MM.1S (cell line): ENCODE results near the gene TSPAN11.

Source experiments
- DNase-seq: peaks from one replicate; pipeline ENCODE4 v3.0.0-alpha.2; 2015
- H2AFZ ChIP-seq: fragments of 300-600 bp; sonication (generic); 2 replicates; pipeline ENCODE4 v1.6.0; 2016; ENCODE audit warnings: antibody characterized with exemption, low read length
- H3F3A ChIP-seq: fragments of 300-600 bp; sonication (generic); 2 replicates; pipeline ENCODE4 v1.6.1; 2016; ENCODE audit warnings: mild to moderate bottlenecking, antibody characterized with exemption, low read length, moderate library complexity, mixed read lengths; ENCODE audit not compliant: insufficient read depth
- H3K27ac ChIP-seq: fragments of 300-600 bp; sonication (generic); 2 replicates; pipeline ENCODE4 v1.5.1; 2016; ENCODE audit warnings: mild to moderate bottlenecking, low read length
- H3K27me3 ChIP-seq: fragments of 300-600 bp; sonication (generic); replicated peaks from 2 replicates; pipeline ENCODE4 v1.6.0; 2016; ENCODE audit warnings: low read length; ENCODE audit not compliant: insufficient read depth
- H3K36me3 ChIP-seq: fragments of 300-600 bp; sonication (generic); replicated peaks from 2 replicates; pipeline ENCODE4 v1.6.1; 2016; ENCODE audit warnings: mild to moderate bottlenecking, low read length, mixed read lengths; ENCODE audit not compliant: insufficient read depth
- H3K4me1 ChIP-seq: fragments of 300-600 bp; sonication (generic); 2 replicates; pipeline ENCODE4 v1.6.1; 2016; ENCODE audit warnings: low read length, mixed read lengths
- H3K4me2 ChIP-seq: fragments of 300-600 bp; sonication (generic); 2 replicates; pipeline ENCODE4 v1.6.0; 2016; ENCODE audit warnings: low read depth, low read length
- H3K4me3 ChIP-seq: fragments of 300-600 bp; sonication (generic); 2 replicates; pipeline ENCODE4 v1.5.1; 2016; ENCODE audit warnings: low read length, mixed read lengths
- H3K79me2 ChIP-seq: fragments of 300-600 bp; sonication (generic); 2 replicates; pipeline ENCODE4 v1.6.1; 2016; ENCODE audit warnings: mixed run types, low read length, mixed read lengths
- H3K9ac ChIP-seq: fragments of 300-600 bp; sonication (generic); 2 replicates; pipeline ENCODE4 v1.6.1; 2016; ENCODE audit warnings: low read length, mixed read lengths
- H3K9me2 ChIP-seq: fragments of 300-600 bp; sonication (generic); replicated peaks from 2 replicates; pipeline ENCODE4 v1.6.1; 2016; ENCODE audit warnings: mild to moderate bottlenecking, low read length, mixed read lengths; ENCODE audit not compliant: insufficient read depth
- H3K9me3 ChIP-seq: fragments of 300-600 bp; sonication (generic); replicated peaks from 2 replicates; pipeline ENCODE4 v1.6.1; 2016; ENCODE audit warnings: mild to moderate bottlenecking, low read length, mixed read lengths; ENCODE audit not compliant: insufficient read depth
- H4K20me1 ChIP-seq: fragments of 300-600 bp; sonication (generic); 2 replicates; pipeline ENCODE4 v1.6.1; 2016; ENCODE audit warnings: mild to moderate bottlenecking, low read length, moderate library complexity, mixed read lengths; ENCODE audit not compliant: insufficient read depth
- EZH2 ChIP-seq: fragments of 300-600 bp; sonication (generic); optimal IDR thresholded peaks from 2 replicates; pipeline ENCODE3; 2017; ENCODE audit warnings: low read depth, mild to moderate bottlenecking, antibody characterized with exemption, low read length, mixed read lengths
- EZH2phosphoT487 ChIP-seq: fragments of 300-600 bp; sonication (generic); IDR thresholded peaks from 2 replicates; pipeline ENCODE4 v1.6.1; 2018; ENCODE audit warnings: antibody characterized with exemption, low read length
- TF ChIP-seq, protein P1 (sequence below): fragments of 300-600 bp; sonication (generic); IDR thresholded peaks from 2 replicates; pipeline ENCODE4 v1.5.1; 2016; ENCODE audit warnings: antibody characterized with exemption, low read length, mixed read lengths

Gene TSPAN11

DNA sequence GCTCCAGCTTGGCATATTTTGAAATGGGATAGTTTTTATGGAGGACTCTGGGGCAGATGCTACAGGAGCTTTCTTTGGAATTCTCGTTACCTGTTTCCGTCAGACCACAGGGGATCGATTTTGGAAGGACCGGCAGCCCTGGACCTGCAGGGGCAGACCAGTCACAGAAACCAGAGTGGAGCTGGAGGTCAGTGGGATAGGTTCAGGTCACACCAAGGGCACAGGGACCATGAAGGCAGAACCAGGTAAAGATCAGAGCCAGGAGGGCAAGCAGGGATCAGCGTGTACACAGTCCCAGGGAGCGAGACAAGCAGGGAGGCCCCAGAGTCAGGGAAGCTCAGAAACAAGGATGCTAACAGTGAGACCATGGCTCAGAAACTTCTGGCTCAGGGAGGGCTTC is 45.5 kb downstream of the TSPAN11 start:
- Histone ChIP-seq H3K9ac (no peak overlapping the region), H4K20me1 (no peaks in the 10 kb centered on the region), H3K9me3 (no peaks in the 10 kb centered on the region), H3K36me3 (no peaks in the 10 kb centered on the region), H3K4me3 (no peak overlapping the region), H3K27ac (no peak overlapping the region), H3K27me3 (no peaks in the 10 kb centered on the region), H3K4me1 (no peaks in the 10 kb centered on the region), H2AFZ (no peak overlapping the region), H3K4me2 (no peak overlapping the region), H3F3A (no peaks in the 10 kb centered on the region), H3K79me2 (no peaks in the 10 kb centered on the region), H3K9me2 (no peaks in the 10 kb centered on the region)
- TF ChIP-seq EZH2phosphoT487: no peak
- TF ChIP-seq, protein P1, sequence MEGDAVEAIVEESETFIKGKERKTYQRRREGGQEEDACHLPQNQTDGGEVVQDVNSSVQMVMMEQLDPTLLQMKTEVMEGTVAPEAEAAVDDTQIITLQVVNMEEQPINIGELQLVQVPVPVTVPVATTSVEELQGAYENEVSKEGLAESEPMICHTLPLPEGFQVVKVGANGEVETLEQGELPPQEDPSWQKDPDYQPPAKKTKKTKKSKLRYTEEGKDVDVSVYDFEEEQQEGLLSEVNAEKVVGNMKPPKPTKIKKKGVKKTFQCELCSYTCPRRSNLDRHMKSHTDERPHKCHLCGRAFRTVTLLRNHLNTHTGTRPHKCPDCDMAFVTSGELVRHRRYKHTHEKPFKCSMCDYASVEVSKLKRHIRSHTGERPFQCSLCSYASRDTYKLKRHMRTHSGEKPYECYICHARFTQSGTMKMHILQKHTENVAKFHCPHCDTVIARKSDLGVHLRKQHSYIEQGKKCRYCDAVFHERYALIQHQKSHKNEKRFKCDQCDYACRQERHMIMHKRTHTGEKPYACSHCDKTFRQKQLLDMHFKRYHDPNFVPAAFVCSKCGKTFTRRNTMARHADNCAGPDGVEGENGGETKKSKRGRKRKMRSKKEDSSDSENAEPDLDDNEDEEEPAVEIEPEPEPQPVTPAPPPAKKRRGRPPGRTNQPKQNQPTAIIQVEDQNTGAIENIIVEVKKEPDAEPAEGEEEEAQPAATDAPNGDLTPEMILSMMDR: no peak
- TF ChIP-seq EZH2: no peak
- DNase-seq: no peak

DNA sequence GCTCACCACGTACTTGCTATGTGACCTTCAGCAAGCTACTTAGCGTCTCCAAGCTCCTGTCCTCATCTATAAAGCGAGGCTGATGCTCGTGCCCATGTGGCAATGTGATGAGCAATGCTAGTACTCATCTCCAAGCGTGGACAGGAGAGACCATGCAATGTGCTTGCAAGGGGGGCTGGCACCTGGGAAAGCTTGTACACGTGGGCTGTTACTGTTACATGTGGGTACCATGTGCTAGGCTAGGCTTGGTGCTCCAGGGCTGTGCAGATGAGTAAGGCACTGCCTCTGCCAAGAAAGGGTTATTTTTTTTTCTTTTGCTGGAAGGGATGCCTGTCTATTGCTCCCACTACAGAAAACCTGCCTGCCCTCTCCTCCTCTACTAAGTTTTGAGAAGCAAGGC is 46.6 kb downstream of the TSPAN11 start:
- no peak for DNase-seq
- H3K79me2 ChIP-seq: no peaks in the 10 kb centered on the region
- H3K9ac ChIP-seq: no peak overlapping the region
- H3K4me1 ChIP-seq: no peaks in the 10 kb centered on the region
- H4K20me1 ChIP-seq: no peaks in the 10 kb centered on the region
- H3K9me3 ChIP-seq: no peaks in the 10 kb centered on the region
- no peak overlapping the region for H3K4me3 ChIP-seq
- TF ChIP-seq EZH2phosphoT487 (no peak), EZH2 (no peak)
- TF ChIP-seq, protein P1: no peak
- no peaks in the 10 kb centered on the region for H3K36me3 ChIP-seq
- H3F3A ChIP-seq: no peaks in the 10 kb centered on the region
- H2AFZ ChIP-seq: no peak overlapping the region
- H3K27ac ChIP-seq: no peak overlapping the region
- H3K9me2 ChIP-seq: no peaks in the 10 kb centered on the region
- no peak overlapping the region for H3K4me2 ChIP-seq
- no peaks in the 10 kb centered on the region for H3K27me3 ChIP-seq

DNA sequence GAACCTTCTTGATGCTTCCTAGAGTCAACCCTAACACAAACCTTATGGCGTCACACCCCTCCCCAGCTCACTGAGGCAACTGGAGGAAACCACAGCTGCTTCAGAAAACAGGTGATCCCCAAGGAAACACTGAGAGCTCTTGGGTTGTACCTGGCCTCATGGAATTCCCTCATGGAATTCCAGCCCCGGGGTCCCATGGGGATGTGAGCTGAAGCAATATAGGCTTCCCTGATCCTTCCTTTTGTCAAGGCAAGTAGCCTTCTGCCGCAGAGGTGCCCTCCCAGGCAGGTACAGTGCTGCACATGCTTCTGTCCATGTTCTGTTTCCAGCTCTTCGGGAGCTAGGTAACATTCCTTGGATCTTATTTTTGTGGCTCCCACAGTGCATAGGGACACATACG is 47.3 kb downstream of the TSPAN11 start:
- no peak for DNase-seq
- TF ChIP-seq, protein P1: no peak
- TF ChIP-seq EZH2phosphoT487 (no peak), EZH2 (no peak)
- no peaks in the 10 kb centered on the region for H3K9me2 ChIP-seq
- H3K27ac ChIP-seq: no peak overlapping the region
- H3K9me3 ChIP-seq: no peaks in the 10 kb centered on the region
- no peaks in the 10 kb centered on the region for H3K79me2 ChIP-seq
- no peak overlapping the region for H3K9ac ChIP-seq
- no peaks in the 10 kb centered on the region for H3K36me3 ChIP-seq
- no peaks in the 10 kb centered on the region for H3K27me3 ChIP-seq
- no peak overlapping the region for H2AFZ ChIP-seq
- H3F3A ChIP-seq: no peaks in the 10 kb centered on the region
- no peaks in the 10 kb centered on the region for H3K4me1 ChIP-seq
- H3K4me3 ChIP-seq: no peak overlapping the region
- H4K20me1 ChIP-seq: no peaks in the 10 kb centered on the region
- H3K4me2 ChIP-seq: no peak overlapping the region
